22Rv1 (cell line): ENCODE measurements around the gene DNM2.
A peak's percentile ranks its signal among the peaks of the same experiment; 100 is the strongest.

Experiments
- CTCF ChIP-seq: fragments of 450-650 bp; IDR thresholded peaks from 2 replicates; pipeline ENCODE4 v1.5.1; 2017; ENCODE audit warnings: mild to moderate bottlenecking
- ZFX ChIP-seq: fragments of 450-650 bp; IDR thresholded peaks from 2 replicates; pipeline ENCODE4 v1.6.1; 2017; ENCODE audit warnings: antibody characterized with exemption, borderline replicate concordance

GRCh38 chr19:10864538-10864899 is 146.6 kb downstream of the DNM2 start:
- TF ChIP-seq CTCF (peak; percentile 98), ZFX (no peak)
